Frontal cortex (tissue), 4 donors: ENCODE data around the gene MPHOSPH9. TPM values are rescaled to one million over a fixed set of nuclear protein-coding genes. Genes with fewer than 3 reads are reported as not detected.

Experiments
- DNase-seq, 2 donors: peaks; one replicate each; pipeline ENCODE4 v3.0.0; 2012; ENCODE audit warnings: low spot score in 2 of 2
- FAIRE-seq: peaks from 2 replicates; lab custom pipeline; 2012; peaks lifted over from hg19 to GRCh38; lab: Jason Lieb, UNC
- total RNA-seq: library from RNA; depleted of rRNA; stranded (reverse); fragments of >200 nt; gene quantifications from one replicate; pipeline ENCODE4 v1.2.3, GENCODE V29; 2014
- donor health status: control.
- donor health status: control.
- donor health status: control.

Gene MPHOSPH9
- total RNA-seq, 1 donor from 2014 or later = 96.2 TPM

- DNase-seq (peak; percentile 40 to 45), FAIRE-seq (no peak)
Measured at GRCh38 chr12:123151457-123152454, 81.2 kb downstream of the MPHOSPH9 start.

GRCh38 chr12:123150744-123151456, 82.0 kb downstream of the MPHOSPH9 start, which contains the start of gene PITPNM2:
TSS of gene PITPNM2 (minus strand) at chr12:123151090. CDS start at chr12:123034590, 116,500 bp downstream.
- FAIRE-seq (no peak), DNase-seq (peak; percentile 79 to 82)

GRCh38 chr12:123150275-123150743, 82.6 kb downstream of the MPHOSPH9 start:
- peak; percentile 57 to 63 for DNase-seq
- no peak for FAIRE-seq

- FAIRE-seq (no peak), DNase-seq (no peak)
Measured at GRCh38 chr12:123149501-123150274, 83.3 kb downstream of the MPHOSPH9 start.

- FAIRE-seq (no peak), DNase-seq (no peak)
Measured at GRCh38 chr12:123149088-123149487, 83.9 kb downstream of the MPHOSPH9 start.

- no peak for FAIRE-seq
Measured at GRCh38 chr12:123148655-123149054, 84.3 kb downstream of the MPHOSPH9 start.

GRCh38 chr12:123148223-123148622, 84.7 kb downstream of the MPHOSPH9 start:
- DNase-seq = no peak
- FAIRE-seq = no peak

More at GRCh38 chr12:123148655-123149054, 84.3 kb downstream of the MPHOSPH9 start:
- no peak for DNase-seq

GRCh38 chr12:123145211-123145610, 87.7 kb downstream of the MPHOSPH9 start:
- FAIRE-seq (no peak), DNase-seq (no peak)

GRCh38 chr12:123143736-123144461, 89.0 kb downstream of the MPHOSPH9 start:
- no peak for FAIRE-seq

GRCh38 chr12:123142921-123143735, 89.8 kb downstream of the MPHOSPH9 start:
- DNase-seq = no peak

More at GRCh38 chr12:123143736-123144461, 89.0 kb downstream of the MPHOSPH9 start:
- DNase-seq = no peak

GRCh38 chr12:123142518-123142840, 90.5 kb downstream of the MPHOSPH9 start:
- DNase-seq (no peak), FAIRE-seq (no peak)

More at GRCh38 chr12:123142921-123143735, 89.8 kb downstream of the MPHOSPH9 start:
- FAIRE-seq = no peak

- DNase-seq (no peak), FAIRE-seq (no peak)
Measured at GRCh38 chr12:123141615-123142517, 91.1 kb downstream of the MPHOSPH9 start.

- DNase-seq (no peak), FAIRE-seq (no peak)
Measured at GRCh38 chr12:123140676-123141614, 92.0 kb downstream of the MPHOSPH9 start.

- FAIRE-seq = no peak
- DNase-seq = no peak
Measured at GRCh38 chr12:123139926-123140675, 92.8 kb downstream of the MPHOSPH9 start.

- no peak for DNase-seq
- FAIRE-seq = no peak
Measured at GRCh38 chr12:123135688-123136087, 97.3 kb downstream of the MPHOSPH9 start.
